Suprapubic skin (tissue), 4 donors: ENCODE data around the gene MGAT5.

ENCODE experiments used
- EP300 ChIP-seq: sonication (generic); formaldehyde crosslinking; IDR thresholded peaks from one replicate; pipeline ENCODE4 v1.6.1; 2017; ENCODE audit warnings: antibody characterized with exemption
- POLR2AphosphoS5 ChIP-seq, 3 donors: sonication (generic); formaldehyde crosslinking; IDR thresholded peaks; one replicate each; pipeline ENCODE4 v1.6.1; 2017; ENCODE audit warnings: antibody characterized with exemption in 3 of 3
- TF ChIP-seq, protein P1 (sequence below), 2 donors: fragments of 200-600 bp in 1 of 2; fragments of 450-650 bp in 1 of 2; sonication (generic) in 1 of 2; IDR thresholded peaks; one replicate each; pipeline ENCODE4 v1.5.1; 2016 to 2019; ENCODE audit warnings: antibody characterized with exemption in 2 of 2, mild to moderate bottlenecking in 1 of 2, moderate library complexity in 1 of 2

DNA sequence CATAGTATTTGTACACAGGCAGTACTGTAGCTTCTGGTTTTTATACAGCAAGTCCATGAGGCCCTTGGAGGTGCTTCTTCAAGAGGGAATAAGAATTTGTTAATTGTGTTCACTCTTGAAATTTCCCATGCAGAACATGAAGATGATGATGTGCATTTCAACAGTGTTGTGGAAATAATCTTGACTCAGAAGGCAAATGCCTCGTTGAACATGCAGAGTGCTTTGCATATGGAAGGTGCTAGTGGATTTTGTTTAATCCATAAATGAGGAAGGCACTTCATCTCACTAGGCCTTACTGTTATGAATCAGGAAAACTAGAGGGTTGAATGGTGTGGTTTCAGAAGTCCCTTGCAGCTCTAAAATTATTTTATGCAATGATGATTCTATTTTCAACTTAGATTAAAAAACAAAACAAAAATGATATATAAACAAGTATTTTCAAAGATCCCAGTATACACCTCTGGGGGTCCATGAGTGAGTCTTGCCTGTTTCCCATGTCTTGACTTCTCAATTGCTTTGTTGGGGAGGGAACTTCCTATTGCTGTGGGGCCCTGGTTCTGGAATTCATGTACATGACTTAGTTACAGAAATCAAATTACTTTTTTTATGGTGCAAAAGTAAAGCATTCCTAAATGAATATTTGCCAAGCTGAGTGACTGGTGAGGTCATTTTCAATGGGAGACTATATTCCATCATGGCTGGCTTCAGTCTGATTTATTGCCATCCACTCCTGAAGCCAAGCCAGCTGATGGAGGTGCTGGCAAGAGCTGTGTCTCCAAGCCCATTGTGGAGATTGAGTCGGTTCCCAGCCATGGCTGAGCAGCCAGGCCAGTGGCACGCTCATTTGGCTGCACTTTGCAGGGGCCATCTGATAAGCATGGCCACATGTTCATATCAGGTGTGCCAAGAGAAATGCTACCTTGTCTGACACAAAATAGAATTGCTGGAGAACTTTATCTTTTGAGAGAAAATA lies 56.5 kb downstream of the MGAT5 start:
- TF ChIP-seq, protein P1, sequence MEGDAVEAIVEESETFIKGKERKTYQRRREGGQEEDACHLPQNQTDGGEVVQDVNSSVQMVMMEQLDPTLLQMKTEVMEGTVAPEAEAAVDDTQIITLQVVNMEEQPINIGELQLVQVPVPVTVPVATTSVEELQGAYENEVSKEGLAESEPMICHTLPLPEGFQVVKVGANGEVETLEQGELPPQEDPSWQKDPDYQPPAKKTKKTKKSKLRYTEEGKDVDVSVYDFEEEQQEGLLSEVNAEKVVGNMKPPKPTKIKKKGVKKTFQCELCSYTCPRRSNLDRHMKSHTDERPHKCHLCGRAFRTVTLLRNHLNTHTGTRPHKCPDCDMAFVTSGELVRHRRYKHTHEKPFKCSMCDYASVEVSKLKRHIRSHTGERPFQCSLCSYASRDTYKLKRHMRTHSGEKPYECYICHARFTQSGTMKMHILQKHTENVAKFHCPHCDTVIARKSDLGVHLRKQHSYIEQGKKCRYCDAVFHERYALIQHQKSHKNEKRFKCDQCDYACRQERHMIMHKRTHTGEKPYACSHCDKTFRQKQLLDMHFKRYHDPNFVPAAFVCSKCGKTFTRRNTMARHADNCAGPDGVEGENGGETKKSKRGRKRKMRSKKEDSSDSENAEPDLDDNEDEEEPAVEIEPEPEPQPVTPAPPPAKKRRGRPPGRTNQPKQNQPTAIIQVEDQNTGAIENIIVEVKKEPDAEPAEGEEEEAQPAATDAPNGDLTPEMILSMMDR (IDR thresholded peaks at IDR 0.05) = no peak
- no peak for TF ChIP-seq EP300
- TF ChIP-seq POLR2AphosphoS5 (IDR thresholded peaks at IDR 0.05) = no peak
